Mucosa of descending colon (tissue), 3 donors: ENCODE measurements around the gene PLXNA4. TPM values are rescaled to one million over a fixed set of nuclear protein-coding genes. Genes with fewer than 3 reads are reported as not detected.

Experiments
- ATAC-seq: fragments of 200-7000 bp; cut with Tn5 transposase; one replicate; pipeline ENCODE4 v1.9.1; 2020; ENCODE audit warnings: mild to moderate bottlenecking, moderate library complexity
- DNase-seq, 3 donors: peaks; one replicate each; pipeline ENCODE4 v3.0.0-alpha.2; 2020
- H3K36me3 ChIP-seq: fragments of 200-600 bp; one replicate; pipeline ENCODE4 v1.8.0; 2021; ENCODE audit warnings: low read depth, mild to moderate bottlenecking
- H3K4me1 ChIP-seq: fragments of 200-600 bp; one replicate; pipeline ENCODE4 v1.8.0; 2021; ENCODE audit warnings: low read depth, mild to moderate bottlenecking
- H3K4me3 ChIP-seq: fragments of 200-600 bp; one replicate; pipeline ENCODE4 v1.8.0; 2021; ENCODE audit warnings: mild to moderate bottlenecking
- H3K9me3 ChIP-seq: fragments of 200-600 bp; one replicate; pipeline ENCODE4 v1.8.0; 2021; ENCODE audit warnings: mild to moderate bottlenecking
- CTCF ChIP-seq: fragments of 200-600 bp; IDR thresholded peaks from one replicate; pipeline ENCODE4 v1.8.0; 2022; ENCODE audit warnings: antibody characterized with exemption, mild to moderate bottlenecking
- intact Hi-C, 2 donors: fragments of 100-400 bp; cut with DNase I in 1 of 2; cut with micrococcal nuclease in 1 of 2; formaldehyde crosslinking; loops; one replicate each; pipeline versions ENCODE4 v1.11.0 to v1.11.1; 2022; cut with DNase I, micrococcal nuclease
- total RNA-seq, 3 donors: library from RNA; stranded (reverse); fragmentation: NEBNext Ultra II Directional in 2 of 3; extraction: Animal tissue kit (Norgen Biotek cat#: 25700) in 2 of 3; gene quantifications; one replicate each; pipeline versions ENCODE4 v1.2.1 to v1.2.4, GENCODE V29; 2021 to 2023
- donor health status: DM: no; HTN: no; CAD: no; lungs with moderate emphysema.
- donor health status: DM: no; HTN: no; CAD: no.
- donor health status: DM: no; HTN: yes; CAD: no.

PLXNA4 gene
- total RNA-seq, 3 donors from 2014 or later = 0.78 to 3.5 (median 2.7) TPM

- intact Hi-C loops = loop anchor here in 1 of 2 donors (2.0 kb wide), 1 partner anchor 302 kb away; no protein-coding TSS in a partner anchor
- ATAC-seq (peak; percentile 94), DNase-seq (peak; percentile 89 to 92 (median 89))
- no peak overlapping the region for H3K4me3 ChIP-seq
- H3K9me3 ChIP-seq = no peaks in the 10 kb centered on the region
- peaks cover 16% of the 10 kb centered on the region for H3K4me1 ChIP-seq
- H3K36me3 ChIP-seq = no peaks in the 10 kb centered on the region
- no peak for TF ChIP-seq CTCF
Measured at GRCh38 chr7:132251327-132251659, 325.0 kb downstream of the PLXNA4 start.

GRCh38 chr7:132250480-132251326, 325.6 kb downstream of the PLXNA4 start:
- DNase-seq (peak in 2 of 3 donors; percentile 17 to 34), ATAC-seq (peak; percentile 61)
- no peak overlapping the region for H3K4me3 ChIP-seq
- H3K36me3 ChIP-seq = no peaks in the 10 kb centered on the region
- TF ChIP-seq CTCF = no peak
- peaks cover 16% of the 10 kb centered on the region for H3K4me1 ChIP-seq
- H3K9me3 ChIP-seq = no peaks in the 10 kb centered on the region
- intact Hi-C loops = loop anchor here in 1 of 2 donors (2.0 kb wide), 1 partner anchor 302 kb away; no protein-coding TSS in a partner anchor

- H3K4me3 ChIP-seq = no peak overlapping the region
- ATAC-seq (peak; percentile 68), DNase-seq (peak in 2 of 3 donors; percentile 60 to 73)
- no peaks in the 10 kb centered on the region for H3K36me3 ChIP-seq
- intact Hi-C loops = no loop called here
- H3K4me1 ChIP-seq = peaks cover 16% of the 10 kb centered on the region
- no peaks in the 10 kb centered on the region for H3K9me3 ChIP-seq
- no peak for TF ChIP-seq CTCF
Measured at GRCh38 chr7:132249256-132249971, 326.9 kb downstream of the PLXNA4 start.

- intact Hi-C loops = no loop called here
- no peak for ATAC-seq
- Histone ChIP-seq H3K9me3 (no peaks in the 10 kb centered on the region), H3K4me3 (no peak overlapping the region), H3K4me1 (peaks cover 16% of the 10 kb centered on the region), H3K36me3 (no peaks in the 10 kb centered on the region)
- TF ChIP-seq CTCF = no peak
- no peak for DNase-seq
Measured at GRCh38 chr7:132248841-132249240, 327.4 kb downstream of the PLXNA4 start.

GRCh38 chr7:132247995-132248618, 328.2 kb downstream of the PLXNA4 start:
- DNase-seq = no peak
- intact Hi-C loops = no loop called here
- ATAC-seq = no peak
- no peaks in the 10 kb centered on the region for H3K9me3 ChIP-seq
- TF ChIP-seq CTCF = no peak
- H3K4me1 ChIP-seq = peaks cover 16% of the 10 kb centered on the region
- H3K36me3 ChIP-seq = no peaks in the 10 kb centered on the region
- no peak overlapping the region for H3K4me3 ChIP-seq
